Measurements from ENCODE around the gene SLC16A2.

GRCh38 chrX:74438764-74439163, 17.5 kb downstream of the SLC16A2 start:
- TF ChIP-seq CTCF (IDR thresholded peaks at IDR 0.05; ENCODE audit: low read depth, low read length): no peak
- no peak for TF ChIP-seq EZH2phosphoT487 (IDR thresholded peaks at IDR 0.05; ENCODE audit: low read depth)

Measured in OCI-LY3 (cell line).